Measurements from ENCODE around the gene IQSEC2. TPM values are rescaled to one million over a fixed set of nuclear protein-coding genes. Genes with fewer than 3 reads are reported as not detected.

Gene IQSEC2
- total and polyA plus RNA-seq, 10 donors: 5.2 to 15.7 (median 8.5) TPM

DNA sequence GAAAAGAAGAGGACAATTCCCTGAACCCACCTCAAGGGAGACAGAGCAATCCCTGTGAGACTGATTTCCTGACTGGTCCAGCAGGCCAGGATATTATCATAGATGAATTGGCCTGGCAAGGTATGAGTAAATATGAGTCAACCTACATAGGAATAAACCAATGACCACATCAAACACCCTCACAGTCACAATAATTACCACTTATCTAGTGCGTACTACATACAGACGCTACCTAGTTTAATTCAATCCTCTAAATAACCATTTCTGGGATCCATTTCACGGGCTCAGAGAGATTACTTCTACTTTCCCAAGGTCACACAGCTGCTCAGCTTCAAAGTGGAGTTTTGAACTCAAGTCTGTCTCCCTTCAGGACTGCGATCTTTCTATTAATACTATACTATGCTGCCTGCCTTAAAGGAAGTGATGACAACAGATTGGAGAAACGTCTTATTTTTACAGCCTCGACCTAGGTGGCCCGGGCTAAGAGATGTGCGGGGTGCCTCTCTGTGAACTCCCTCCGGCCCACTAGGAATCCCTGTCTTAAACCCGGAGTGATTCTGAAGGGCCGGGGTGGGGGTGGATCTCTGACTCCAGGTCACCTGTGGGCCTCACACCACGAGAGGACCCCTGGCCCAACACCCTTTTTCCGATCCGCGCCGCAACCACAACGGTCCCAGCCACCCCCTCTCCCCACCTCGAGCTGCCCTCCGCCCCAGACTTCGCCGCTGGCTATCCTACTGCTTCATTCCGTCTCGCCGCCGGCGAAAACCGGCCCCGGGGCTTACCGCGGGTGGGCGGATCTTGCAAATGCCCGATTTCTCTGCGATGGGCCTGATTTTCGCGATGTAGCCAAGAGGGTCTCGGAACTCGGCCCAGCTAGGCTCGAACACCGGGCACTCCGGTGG lies 57.2 kb downstream of the IQSEC2 start:
- intact Hi-C loops (cut with DNase I; ENCODE audit: low total_unique reads): no loop called here
- peak overlapping the region; percentile 85 to 92 (median 90) for H3K27ac ChIP-seq
- H3K4me1 ChIP-seq: peaks cover 26 to 43% (median 34%) of the 10 kb centered on the region in 6 donors
- peak; percentile 90 for DNase-seq
- peak overlapping the region; percentile 66 to 98 (median 88) for H3K4me3 ChIP-seq
- H3K9me3 ChIP-seq: no peaks in the 10 kb centered on the region
- 1 to 6% (median 2%) methylated on average over 13 to 40 of the region's 40 CpGs for WGBS, 5 donors
- H3K36me3 ChIP-seq: peaks cover 0 to 27% (median 13%) of the 10 kb centered on the region in 6 donors
- H3K27me3 ChIP-seq (replicated peaks in 1 of 7): no peaks in the 10 kb centered on the region
- TF ChIP-seq POLR2A (IDR thresholded peaks at IDR 0.05): no peak
- no peak for TF ChIP-seq POLR2AphosphoS5 (IDR thresholded peaks at IDR 0.05)
- TF ChIP-seq, protein P1, sequence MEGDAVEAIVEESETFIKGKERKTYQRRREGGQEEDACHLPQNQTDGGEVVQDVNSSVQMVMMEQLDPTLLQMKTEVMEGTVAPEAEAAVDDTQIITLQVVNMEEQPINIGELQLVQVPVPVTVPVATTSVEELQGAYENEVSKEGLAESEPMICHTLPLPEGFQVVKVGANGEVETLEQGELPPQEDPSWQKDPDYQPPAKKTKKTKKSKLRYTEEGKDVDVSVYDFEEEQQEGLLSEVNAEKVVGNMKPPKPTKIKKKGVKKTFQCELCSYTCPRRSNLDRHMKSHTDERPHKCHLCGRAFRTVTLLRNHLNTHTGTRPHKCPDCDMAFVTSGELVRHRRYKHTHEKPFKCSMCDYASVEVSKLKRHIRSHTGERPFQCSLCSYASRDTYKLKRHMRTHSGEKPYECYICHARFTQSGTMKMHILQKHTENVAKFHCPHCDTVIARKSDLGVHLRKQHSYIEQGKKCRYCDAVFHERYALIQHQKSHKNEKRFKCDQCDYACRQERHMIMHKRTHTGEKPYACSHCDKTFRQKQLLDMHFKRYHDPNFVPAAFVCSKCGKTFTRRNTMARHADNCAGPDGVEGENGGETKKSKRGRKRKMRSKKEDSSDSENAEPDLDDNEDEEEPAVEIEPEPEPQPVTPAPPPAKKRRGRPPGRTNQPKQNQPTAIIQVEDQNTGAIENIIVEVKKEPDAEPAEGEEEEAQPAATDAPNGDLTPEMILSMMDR (IDR thresholded peaks at IDR 0.05 in 8 of 11, conservative IDR thresholded peaks at IDR 0.05 in 3 of 11): no peak

DNA sequence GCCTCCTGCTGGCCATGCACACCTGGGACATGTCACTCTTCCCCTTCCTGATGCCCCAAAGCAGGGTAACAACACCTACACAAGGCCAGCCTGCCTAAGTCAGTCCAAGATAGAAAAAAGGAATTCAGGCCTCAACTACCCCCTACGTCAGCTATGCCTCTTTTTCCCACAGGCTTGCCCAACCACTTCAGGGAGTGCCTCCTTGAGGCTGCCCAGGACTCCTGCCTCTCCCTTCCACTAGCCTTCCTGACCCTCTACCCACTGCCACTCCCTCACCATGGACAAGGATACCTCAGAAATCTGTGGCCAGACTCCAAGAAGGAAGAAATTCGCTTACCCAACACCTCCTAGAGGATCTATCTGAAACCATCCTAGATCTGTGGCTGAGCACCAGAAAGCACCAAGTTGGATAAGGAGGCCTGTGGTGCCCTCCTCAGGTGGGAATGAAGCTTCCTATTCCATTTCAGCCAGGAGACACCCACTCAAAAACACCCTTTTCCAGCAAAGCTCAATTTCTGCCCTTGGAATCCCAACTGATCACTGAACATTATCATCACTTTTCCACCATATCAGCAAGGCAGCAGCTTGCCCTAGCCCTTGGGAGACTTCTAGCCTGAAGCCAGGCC lies 58.2 kb downstream of the IQSEC2 start:
- peaks cover 26 to 43% (median 34%) of the 10 kb centered on the region in 6 donors for H3K4me1 ChIP-seq
- H3K27me3 ChIP-seq (replicated peaks in 1 of 7): no peaks in the 10 kb centered on the region
- peak overlapping the region in 1 of 8 donors; percentile 92 for H3K27ac ChIP-seq
- TF ChIP-seq, protein P1 (IDR thresholded peaks at IDR 0.05 in 8 of 11, conservative IDR thresholded peaks at IDR 0.05 in 3 of 11): no peak
- no peak for TF ChIP-seq POLR2AphosphoS5 (IDR thresholded peaks at IDR 0.05)
- intact Hi-C loops (cut with DNase I; ENCODE audit: low total_unique reads): no loop called here
- H3K9me3 ChIP-seq: no peaks in the 10 kb centered on the region
- no peak for DNase-seq
- peaks cover 0 to 37% (median 23%) of the 10 kb centered on the region in 6 donors for H3K36me3 ChIP-seq
- WGBS, 5 donors: 0 to 61% (median 38%) methylated on average over 1 to 2 of the region's 2 CpGs
- peak overlapping the region; percentile 66 to 98 (median 88) for H3K4me3 ChIP-seq

Small RNA genes lying within 50 kb of the gene (small RNA-seq; reads per million reads assigned to genes)
- gene RF00019: 0 reads per million in 4 donors

Other genes starting within 250 kb of the IQSEC2 start
- gene GPR173, start 232.8 kb downstream of the IQSEC2 start, total RNA-seq: 1 to 10 TPM; 1.8 to 4.4 (median 2.8) TPM
- 1 to 10 TPM in 1 of 3 donors, under 1 TPM in 2; 0.44 to 1.1 (median 0.83) TPM for gene GPR173, start 232.8 kb downstream of the IQSEC2 start, polyA plus RNA-seq
- 10 to 100 TPM; 28.6 to 60.0 (median 51.7) TPM for gene TSPYL2, start 199.2 kb downstream of the IQSEC2 start, total RNA-seq
- gene TSPYL2, start 199.2 kb downstream of the IQSEC2 start, polyA plus RNA-seq: 10 to 100 TPM; 35.6 to 65.8 (median 58.6) TPM
- gene KANTR, start 187.4 kb downstream of the IQSEC2 start, total RNA-seq: 10 to 100 TPM; 14.0 to 34.5 (median 19.3) TPM
- gene KANTR, start 187.4 kb downstream of the IQSEC2 start, polyA plus RNA-seq: 1 to 10 TPM; 4.4 to 8.4 (median 6.1) TPM
- gene KDM5C, start 56.4 kb downstream of the IQSEC2 start, total RNA-seq: 100 to 1,000 TPM in 5 of 7 donors, 10 to 100 TPM in 2; 96.6 to 165 (median 140) TPM
- gene KDM5C, start 56.4 kb downstream of the IQSEC2 start, polyA plus RNA-seq: 10 to 100 TPM; 10.4 to 35.3 (median 16.9) TPM
- gene SMC1A, start 141.1 kb upstream of the IQSEC2 start, total RNA-seq: 10 to 100 TPM; 42.9 to 77.5 (median 71.7) TPM
- gene SMC1A, start 141.1 kb upstream of the IQSEC2 start, polyA plus RNA-seq: 1 to 10 TPM; 5.6 to 7.6 (median 7.0) TPM
- gene RIBC1, start 141.3 kb upstream of the IQSEC2 start, total RNA-seq: 1 to 10 TPM in 1 of 7 donors, under 1 TPM in 5, not detected in 1; 0.34 to 1.0 (median 0.80) TPM
- 1 to 10 TPM in 1 of 3 donors, under 1 TPM in 2; 0.70 to 1.4 (median 0.86) TPM for gene RIBC1, start 141.3 kb upstream of the IQSEC2 start, polyA plus RNA-seq
- 10 to 100 TPM; 41.9 to 54.9 (median 46.9) TPM for gene HSD17B10, start 152.8 kb upstream of the IQSEC2 start, total RNA-seq
- gene HSD17B10, start 152.8 kb upstream of the IQSEC2 start, polyA plus RNA-seq: 10 to 100 TPM; 49.7 to 67.7 (median 60.1) TPM